Tibial artery (tissue), 4 donors: ENCODE results near the gene AMZ1.
"Not testable (repeated sequence)": the region's sequence is repeated elsewhere in the genome, so short reads cannot be mapped to it uniquely, and the experiment has no call there.

ENCODE experiments used
- DNase-seq, 2 donors: peaks; one replicate each; pipeline ENCODE4 v3.0.0-alpha.2; 2019
- H3K27ac ChIP-seq, 2 donors: fragments of 200-600 bp; sonication (generic) in 1 of 2; 1 replicate in 1 of 2; 2 replicates in 1 of 2; pipeline ENCODE4 v1.5.1; 2018 to 2019; ENCODE audit warnings: mild to moderate bottlenecking in 1 of 2
- H3K27me3 ChIP-seq, 2 donors: fragments of 200-600 bp; sonication (generic) in 1 of 2; one replicate each; pipeline versions ENCODE4 v1.5.1 to v1.6.0; 2016 to 2019
- H3K36me3 ChIP-seq, 3 donors: fragments of 200-600 bp; sonication (generic) in 2 of 3; one replicate each; pipeline ENCODE4 v1.5.1; 2016 to 2019; ENCODE audit warnings: mild to moderate bottlenecking in 2 of 3
- H3K4me1 ChIP-seq, 4 donors: fragments of 200-600 bp; sonication (generic) in 2 of 4; 1 replicate in 3 of 4; 2 replicates in 1 of 4; pipeline ENCODE4 v1.5.1; 2016 to 2019
- H3K4me3 ChIP-seq, 2 donors: fragments of 200-600 bp; sonication (generic) in 1 of 2; 1 replicate in 1 of 2; 2 replicates in 1 of 2; pipeline ENCODE4 v1.5.1; 2018 to 2019; ENCODE audit warnings: mild to moderate bottlenecking in 2 of 2
- H3K9me3 ChIP-seq, 3 donors: fragments of 200-600 bp; sonication (generic) in 1 of 3; one replicate each; pipeline ENCODE4 v1.5.1; 2016 to 2019
- intact Hi-C: fragments of 100-400 bp; cut with DNase I; formaldehyde crosslinking; loops from one replicate; pipeline ENCODE4 v1.15.0; 2023; ENCODE audit warnings: low total_unique reads
- TF ChIP-seq, protein P1 (sequence below), 2 experiments: fragments of 200-600 bp in 1 of 2; fragments of 450-650 bp in 1 of 2; IDR thresholded peaks; one replicate each; pipeline ENCODE4 v1.5.1; 2017 to 2019; ENCODE audit warnings: antibody characterized with exemption in 2 of 2, mild to moderate bottlenecking in 1 of 2, moderate library complexity in 1 of 2

AMZ1 gene

DNA sequence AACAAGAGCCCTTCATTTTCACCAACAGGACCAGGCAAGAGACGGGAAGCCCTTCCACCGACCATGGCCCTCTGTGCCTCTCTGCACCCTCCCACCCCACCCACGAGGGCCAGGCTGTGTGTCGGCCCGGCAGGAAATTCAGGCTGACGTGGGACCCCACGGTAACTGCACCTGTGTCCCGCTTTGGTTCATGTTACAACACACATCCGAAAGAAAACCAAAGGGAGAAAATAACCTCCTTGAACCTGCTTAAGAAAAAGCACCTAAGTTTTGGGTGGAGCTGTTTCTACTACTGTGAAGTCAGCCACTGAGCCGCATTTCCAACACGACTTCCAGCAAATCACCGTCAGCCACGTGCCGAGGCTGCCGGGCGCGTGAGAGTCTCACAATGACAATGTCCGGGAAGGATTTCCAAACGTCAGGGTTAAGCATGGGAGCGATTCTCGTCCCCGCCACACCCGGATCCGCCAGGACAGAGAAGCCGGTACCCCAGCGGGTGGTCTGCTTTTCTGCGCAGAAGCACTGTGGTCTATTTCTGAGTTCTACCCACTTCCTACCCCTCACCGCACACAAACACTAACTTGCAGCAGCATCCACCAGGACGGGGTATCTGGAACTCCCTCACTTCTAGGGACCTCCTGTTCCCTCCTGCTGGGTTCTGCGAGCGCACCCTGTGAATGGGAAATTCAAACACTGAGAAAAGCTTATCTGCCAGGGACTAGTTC, 36.6 kb downstream of the AMZ1 start:
- no peak overlapping the region for H3K4me3 ChIP-seq
- peaks cover 22 to 68% (median 57%) of the 10 kb centered on the region in 3 donors for H3K36me3 ChIP-seq
- TF ChIP-seq, protein P1, sequence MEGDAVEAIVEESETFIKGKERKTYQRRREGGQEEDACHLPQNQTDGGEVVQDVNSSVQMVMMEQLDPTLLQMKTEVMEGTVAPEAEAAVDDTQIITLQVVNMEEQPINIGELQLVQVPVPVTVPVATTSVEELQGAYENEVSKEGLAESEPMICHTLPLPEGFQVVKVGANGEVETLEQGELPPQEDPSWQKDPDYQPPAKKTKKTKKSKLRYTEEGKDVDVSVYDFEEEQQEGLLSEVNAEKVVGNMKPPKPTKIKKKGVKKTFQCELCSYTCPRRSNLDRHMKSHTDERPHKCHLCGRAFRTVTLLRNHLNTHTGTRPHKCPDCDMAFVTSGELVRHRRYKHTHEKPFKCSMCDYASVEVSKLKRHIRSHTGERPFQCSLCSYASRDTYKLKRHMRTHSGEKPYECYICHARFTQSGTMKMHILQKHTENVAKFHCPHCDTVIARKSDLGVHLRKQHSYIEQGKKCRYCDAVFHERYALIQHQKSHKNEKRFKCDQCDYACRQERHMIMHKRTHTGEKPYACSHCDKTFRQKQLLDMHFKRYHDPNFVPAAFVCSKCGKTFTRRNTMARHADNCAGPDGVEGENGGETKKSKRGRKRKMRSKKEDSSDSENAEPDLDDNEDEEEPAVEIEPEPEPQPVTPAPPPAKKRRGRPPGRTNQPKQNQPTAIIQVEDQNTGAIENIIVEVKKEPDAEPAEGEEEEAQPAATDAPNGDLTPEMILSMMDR (IDR thresholded peaks at IDR 0.05), result no peak
- peak in 1 of 2 donors; percentile 32 for DNase-seq
- H3K27ac ChIP-seq, result no peak overlapping the region
- intact Hi-C loops, result no loop called here
- H3K4me1 ChIP-seq, result peaks cover 0 to 7% (median 1%) of the 10 kb centered on the region in 4 donors
- H3K9me3 ChIP-seq, result no peaks in the 10 kb centered on the region
- H3K27me3 ChIP-seq, result no peaks in the 10 kb centered on the region

DNA sequence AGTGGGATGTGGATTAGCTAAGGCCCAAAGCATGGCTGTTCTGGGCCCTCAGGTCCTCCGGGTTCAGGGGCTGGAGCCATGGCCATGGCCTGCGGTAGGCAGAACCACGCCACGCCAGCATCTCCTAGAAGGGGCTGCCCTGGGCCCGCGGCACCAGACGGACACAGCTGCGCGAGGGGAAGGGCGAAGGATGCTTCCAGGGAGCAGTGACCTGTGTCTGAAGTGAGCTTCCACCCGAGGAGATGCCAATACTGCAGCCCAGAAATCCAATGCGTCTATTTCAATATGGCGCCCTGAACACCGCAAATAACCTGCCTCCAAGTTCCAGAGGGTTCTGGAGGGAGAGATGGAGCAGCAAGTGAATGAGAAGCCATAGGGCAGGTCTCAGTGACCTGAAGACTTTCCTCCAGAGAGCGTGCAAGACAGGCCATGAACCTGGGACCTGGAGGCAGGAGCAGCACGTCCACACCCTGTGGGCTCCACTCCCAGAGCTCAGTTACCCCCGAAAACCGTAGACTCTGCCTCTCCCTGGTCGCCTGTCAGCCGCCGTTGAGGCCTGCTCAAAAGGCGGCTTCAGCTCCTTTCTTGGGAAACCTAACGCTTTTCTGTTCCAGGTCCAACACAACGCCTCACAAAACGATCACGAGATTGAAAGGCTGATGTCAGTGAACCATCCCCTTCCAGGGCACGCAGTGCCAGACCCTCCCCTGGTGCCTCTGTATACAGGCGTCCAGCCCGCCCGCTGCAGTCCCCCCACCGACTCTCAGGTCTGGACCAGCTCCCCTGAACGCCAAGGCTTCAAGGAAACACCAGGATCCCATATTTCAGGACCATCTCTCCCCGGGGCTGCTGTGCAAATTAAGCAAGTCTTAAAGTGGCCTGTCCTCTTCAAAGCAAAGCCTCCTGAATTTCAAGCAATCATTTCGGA, 37.4 kb downstream of the AMZ1 start:
- Histone ChIP-seq H3K9me3 (no peaks in the 10 kb centered on the region), H3K36me3 (peaks cover 20 to 76% (median 56%) of the 10 kb centered on the region in 3 donors), H3K27ac (no peak overlapping the region), H3K4me1 (peaks cover 0 to 16% (median 4%) of the 10 kb centered on the region in 4 donors), H3K4me3 (no peak overlapping the region), H3K27me3 (no peaks in the 10 kb centered on the region)
- peak; percentile 12 to 55 for DNase-seq
- intact Hi-C loops, result no loop called here
- TF ChIP-seq, protein P1 (IDR thresholded peaks at IDR 0.05), result no peak

DNA sequence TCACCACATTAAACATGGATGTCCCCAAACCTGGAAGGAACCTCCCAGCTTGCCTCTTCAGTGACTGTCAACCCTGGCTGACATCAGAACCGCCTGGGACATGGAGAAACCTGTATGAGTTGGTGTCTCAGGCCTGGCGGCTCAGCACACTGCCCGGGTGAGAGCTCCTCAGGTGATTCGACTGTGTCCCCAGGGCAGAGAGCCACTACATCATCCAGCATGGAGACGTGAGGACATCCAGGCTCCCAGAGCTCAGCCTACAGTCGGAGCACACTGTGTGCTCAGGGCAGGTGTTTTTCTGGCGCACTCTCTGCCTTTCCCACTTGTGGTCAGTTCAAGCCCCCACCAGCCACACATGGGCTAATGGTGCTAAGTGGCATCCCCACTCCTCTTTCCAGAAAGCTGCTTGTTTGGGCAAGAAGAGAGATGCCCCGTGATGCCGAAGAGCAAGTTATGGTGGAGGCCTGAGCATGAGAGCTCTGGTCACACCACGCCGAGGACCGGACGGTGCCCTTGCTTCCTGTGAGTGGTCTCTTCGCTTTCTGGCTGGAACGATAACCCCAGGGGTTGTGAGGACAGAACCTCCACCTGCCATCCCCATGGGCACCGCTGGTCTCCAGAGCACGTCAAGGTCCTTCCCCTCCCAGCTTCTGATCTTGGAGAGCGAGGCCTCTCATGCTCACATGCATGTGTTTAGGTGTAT, 38.5 kb downstream of the AMZ1 start:
- H3K9me3 ChIP-seq, result no peaks in the 10 kb centered on the region
- TF ChIP-seq, protein P1 (IDR thresholded peaks at IDR 0.05), result no peak
- peak in 1 of 2 donors; percentile 59 for DNase-seq
- peaks cover 12 to 76% (median 58%) of the 10 kb centered on the region in 3 donors for H3K36me3 ChIP-seq
- no peak overlapping the region for H3K27ac ChIP-seq
- intact Hi-C loops, result no loop called here
- H3K4me3 ChIP-seq, result no peak overlapping the region
- H3K4me1 ChIP-seq, result peaks cover 0 to 16% (median 4%) of the 10 kb centered on the region in 4 donors
- no peaks in the 10 kb centered on the region for H3K27me3 ChIP-seq

DNA sequence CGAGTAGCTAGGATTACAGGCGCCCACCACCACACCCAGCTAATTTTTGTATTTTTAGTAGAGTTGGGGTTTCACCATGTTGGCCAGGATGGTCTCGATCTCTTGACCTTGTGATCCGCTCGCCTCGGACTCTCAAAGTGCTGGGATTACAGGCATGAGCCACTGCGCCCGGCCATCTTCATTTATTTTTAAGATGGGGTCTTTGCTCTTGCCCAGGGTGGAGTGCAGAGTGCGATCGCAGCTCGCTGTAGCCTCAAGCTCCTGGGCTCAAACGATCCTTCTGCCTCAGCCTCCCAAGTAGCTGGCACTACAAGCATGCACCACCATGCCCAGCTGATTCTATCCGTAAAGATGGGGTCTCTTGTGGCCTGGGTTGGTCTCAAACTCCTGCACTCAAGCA, 39.2 kb downstream of the AMZ1 start:
- H3K9me3 ChIP-seq, H3K27me3 ChIP-seq, H3K27ac ChIP-seq, H3K4me3 ChIP-seq, intact Hi-C loops: not testable (repeated sequence)
- peaks cover 0 to 16% (median 4%) of the 10 kb centered on the region in 4 donors for H3K4me1 ChIP-seq
- H3K36me3 ChIP-seq, result peaks cover 12 to 74% (median 53%) of the 10 kb centered on the region in 3 donors
- peak in 1 of 2 donors; percentile 46 for DNase-seq

DNA sequence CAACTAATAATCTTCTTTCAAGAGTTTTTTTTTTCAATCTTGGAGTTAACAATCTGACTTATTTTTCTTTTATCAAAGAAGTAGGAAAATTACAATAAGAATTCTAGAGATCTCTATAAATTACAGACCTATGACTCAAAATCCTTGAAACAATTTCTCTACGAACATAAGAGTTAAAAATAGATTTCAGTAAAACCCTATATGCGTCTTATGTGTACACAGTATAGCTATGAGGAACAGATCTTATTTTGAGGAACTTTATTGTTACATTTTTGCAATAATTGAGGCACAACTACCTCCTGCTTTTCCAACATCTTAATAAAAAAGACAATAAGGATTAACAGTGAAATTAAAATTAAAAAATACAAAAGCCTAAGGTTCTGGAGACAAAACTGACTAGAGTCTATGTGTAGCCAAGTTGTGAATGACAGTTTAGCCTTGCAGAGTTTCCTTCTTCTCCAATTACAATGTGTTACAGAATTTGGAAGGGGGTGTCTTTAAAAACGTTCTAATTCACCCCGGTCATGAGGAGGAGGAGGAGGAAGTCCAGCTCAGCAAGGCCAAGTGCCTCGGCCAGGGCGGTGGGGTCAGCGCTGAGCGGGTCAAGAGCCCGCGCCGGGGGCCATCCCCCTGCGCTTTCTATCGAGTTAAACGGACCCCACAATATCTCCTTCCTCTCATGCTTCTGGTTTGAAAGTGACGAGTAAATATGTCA, 40.5 kb downstream of the AMZ1 start:
- H3K4me1 ChIP-seq, result peaks cover 0 to 16% (median 5%) of the 10 kb centered on the region in 4 donors
- H3K4me3 ChIP-seq, result no peak overlapping the region
- H3K36me3 ChIP-seq, result peaks cover 2 to 67% (median 48%) of the 10 kb centered on the region in 3 donors
- DNase-seq, result peak in 1 of 2 donors; percentile 58
- no peaks in the 10 kb centered on the region for H3K27me3 ChIP-seq
- H3K27ac ChIP-seq, result peak overlapping the region in 1 of 2 donors; percentile 48
- TF ChIP-seq, protein P1 (IDR thresholded peaks at IDR 0.05), result no peak
- no peaks in the 10 kb centered on the region for H3K9me3 ChIP-seq
- intact Hi-C loops, result no loop called here
